GM19240 (cell line): ENCODE measurements around the gene RRBP1.

Source experiments
- DNase-seq: peaks from one replicate; pipeline ENCODE4 v3.0.0; 2011; ENCODE audit warnings: low spot score; ENCODE audit not compliant: insufficient read length

RRBP1 gene

DNA sequence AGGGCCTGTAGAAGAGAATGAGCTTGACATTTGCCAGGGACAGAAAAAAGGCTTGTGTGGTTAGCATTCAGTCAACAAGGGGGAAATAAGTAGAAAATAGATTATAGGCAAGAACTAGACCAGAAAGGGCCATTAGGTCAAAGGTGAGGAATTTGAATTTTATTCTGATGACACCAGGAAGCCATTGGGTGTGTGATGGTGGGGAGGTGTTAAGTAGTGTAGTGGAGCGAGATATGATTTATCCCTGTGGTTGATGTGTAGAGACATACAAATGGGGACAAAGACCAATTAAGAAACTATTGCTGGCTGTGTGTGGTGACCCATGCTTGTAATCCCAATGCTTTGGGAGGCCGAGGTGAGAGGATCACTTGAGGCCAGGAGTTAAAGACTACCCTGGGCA is 101.1 kb downstream of the RRBP1 start:
- no peak for DNase-seq

DNA sequence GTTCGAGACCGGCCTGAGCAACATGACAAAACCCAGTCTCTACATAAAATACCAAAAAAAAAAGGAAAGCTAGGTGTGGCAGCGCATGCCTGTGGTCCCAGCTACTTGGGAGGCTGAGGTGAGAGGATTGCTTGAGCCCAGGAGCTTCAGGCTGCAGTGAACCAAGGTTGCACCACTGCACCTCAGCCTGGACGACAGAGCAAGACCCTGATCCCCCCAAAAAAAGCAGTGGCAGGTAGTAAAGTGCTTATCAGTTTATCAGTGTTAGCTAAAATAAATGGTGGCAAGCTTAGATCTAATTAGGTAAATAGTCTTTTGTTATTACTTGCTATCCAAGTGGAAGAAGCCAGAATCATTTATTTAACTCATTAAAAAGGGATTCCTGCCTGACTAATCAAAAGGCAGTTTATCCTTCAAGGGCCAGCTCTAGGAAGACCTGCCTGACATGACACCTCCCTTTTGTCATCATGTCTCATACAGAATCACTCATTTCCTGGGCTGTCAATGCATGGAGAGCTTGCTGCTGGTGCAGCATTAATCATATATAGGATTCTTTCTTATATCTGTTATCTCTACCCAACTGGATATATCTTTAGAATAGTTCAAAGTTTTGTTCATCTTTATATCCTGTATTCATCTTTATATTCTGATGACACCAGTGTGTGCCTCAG is 102.5 kb downstream of the RRBP1 start:
- DNase-seq: no peak

DNA sequence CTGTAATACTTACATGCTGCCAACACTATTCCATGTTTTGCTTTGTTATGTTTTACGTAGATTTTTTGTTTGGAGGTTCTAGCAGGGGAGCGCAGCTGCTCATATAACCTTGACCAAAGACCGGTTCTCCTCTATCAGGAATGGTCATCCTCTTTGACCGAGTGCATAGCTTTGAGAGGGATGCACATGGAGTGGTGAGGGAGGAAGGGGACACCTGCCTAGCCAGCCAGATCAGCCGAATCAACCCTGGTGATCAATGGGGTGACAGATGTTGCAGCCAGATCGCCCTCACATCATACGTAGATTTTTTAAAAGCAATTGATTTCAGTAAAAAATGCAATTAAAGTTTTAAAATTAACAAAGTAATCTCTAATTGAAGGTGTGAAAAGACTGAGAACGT is 105.8 kb downstream of the RRBP1 start:
- no peak for DNase-seq

DNA sequence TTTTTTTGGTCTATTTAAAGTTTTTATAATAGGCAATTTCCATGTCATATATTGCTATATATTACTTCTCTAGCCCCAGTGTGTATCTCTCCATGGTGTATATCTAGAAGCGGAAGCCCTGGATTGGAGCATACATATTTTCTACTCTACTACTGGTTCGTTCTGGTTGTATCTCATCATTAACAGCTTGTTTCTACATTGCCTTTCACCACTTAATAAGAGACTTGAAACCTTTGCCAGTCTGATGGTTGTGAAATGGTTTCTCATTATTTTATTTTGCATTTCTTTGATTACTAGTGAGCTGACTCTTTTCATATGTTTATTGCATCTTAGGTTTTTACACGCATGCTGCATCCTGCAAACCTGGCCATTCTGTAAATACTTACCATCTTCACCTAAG is 108.6 kb downstream of the RRBP1 start:
- DNase-seq: no peak

DNA sequence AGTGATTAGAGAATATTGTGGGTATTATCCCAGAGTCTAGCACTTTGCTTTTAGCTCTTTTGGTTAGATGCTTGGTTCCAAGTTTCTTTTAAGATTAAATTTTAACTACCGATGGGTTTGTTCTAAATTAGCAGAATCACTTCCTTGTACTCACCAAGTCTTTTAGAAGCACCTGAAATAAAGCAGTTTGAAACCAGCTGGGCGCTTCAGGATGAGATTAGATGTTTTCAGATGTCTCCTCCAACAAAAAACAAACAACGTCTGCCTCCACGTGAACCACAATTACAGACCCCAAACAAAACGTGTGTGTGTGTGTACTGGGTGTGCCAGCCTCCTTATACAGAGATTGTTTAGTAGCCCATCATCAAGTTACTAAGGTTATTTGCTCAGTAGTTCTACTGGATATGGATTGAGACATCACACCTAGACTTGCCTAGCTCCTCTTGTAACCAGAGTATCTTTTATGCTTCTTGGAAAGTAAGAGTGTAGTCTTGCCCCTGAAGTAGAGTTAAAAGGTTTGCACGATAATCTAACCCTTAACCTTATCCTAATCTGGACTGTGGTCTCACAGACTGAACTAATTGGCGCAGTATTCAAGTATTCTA is 109.9 kb downstream of the RRBP1 start:
- DNase-seq: no peak

DNA sequence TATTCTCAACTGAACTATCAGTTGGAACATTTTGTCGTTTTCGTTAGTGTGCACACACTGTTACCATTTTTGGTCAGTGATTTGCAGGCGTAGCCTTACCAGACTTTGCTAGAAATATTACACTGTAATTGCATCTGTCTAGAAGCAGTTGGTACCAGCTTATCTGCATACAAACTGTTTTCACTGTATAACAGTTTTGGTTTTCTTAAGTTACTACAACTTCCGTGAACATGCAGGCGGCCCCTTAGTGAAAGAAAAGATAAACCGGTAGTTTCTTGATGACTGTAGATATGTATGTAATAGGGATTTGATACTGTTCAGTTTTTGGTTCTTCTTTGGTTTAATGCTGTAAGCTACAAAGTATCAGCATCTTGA is 110.9 kb downstream of the RRBP1 start:
- DNase-seq: no peak

DNA sequence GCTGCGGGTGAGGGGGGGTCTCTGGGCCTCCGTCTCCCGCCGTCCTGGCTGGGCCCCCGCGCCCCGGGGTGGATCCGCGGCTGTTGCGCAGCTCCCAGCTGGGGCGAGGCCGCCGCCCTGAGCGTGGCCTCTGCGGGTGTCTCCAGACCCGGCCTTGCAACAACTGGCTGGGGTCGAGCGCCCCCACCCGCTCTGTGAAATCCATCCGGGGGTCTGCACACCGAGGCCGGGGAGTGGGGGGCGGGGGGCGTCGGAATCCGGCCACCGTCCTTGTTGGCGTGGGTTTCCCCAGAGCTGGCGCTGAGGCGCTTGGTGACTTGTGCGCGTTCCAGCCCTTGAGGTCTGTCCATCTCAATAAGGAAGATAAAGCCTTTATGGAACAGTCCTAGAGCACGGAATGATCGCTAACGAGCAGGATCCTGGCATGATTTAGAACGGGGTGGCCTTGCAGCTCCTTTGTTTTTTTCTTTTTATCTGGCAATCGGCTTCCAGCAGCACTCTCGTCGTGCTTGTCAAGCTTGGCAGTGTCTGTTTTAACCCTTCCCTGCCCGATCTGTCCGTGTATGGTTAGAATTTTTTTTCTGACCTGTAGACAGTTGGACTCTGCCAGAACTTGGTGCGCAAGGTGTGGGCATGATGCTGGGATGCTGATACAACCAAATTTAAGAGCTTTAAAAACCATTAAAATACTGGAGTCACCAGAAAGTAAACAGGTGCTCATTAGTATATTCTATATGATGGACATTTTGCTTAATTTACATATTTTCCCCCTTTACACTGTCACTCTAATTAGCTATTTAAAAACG is 111.5 kb downstream of the RRBP1 start:
- no peak for DNase-seq

DNA sequence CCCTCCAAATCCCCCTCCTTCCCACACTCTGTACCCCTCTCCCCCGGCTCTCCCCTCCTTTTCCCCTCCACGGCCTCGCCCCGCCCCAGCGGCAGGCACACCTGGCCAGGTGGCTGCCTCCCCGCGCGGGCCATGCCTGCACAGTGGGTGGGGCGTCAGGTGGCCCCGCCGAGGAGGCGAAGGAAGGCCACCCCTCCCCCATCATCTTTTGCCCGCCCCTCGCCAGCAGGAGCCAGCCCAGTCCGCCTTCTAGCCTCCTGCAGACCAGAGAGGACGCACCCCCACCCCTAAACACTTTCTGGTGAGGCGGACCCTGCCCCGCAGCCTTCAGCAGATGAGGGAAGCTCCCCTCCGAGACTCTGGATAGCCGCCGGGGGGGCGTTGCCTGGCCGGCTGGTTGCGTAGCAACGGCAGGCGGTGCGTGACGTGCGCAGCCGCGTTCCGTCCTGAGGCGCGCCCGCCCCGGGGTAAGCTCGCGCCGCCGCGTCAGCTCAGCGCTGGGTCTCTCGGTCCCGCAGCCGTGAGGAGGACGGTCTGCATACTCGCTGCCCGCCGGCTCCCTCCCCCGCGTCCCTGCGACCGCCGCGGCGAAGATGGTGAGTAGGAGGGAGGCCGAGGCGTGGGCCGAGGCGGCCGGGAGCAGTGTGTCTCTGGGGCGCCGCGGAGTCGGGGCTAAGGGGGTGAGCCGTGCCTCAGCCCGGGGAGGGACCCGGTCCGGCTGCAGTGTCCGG is 112.3 kb downstream of the RRBP1 start, which contains the start of gene DSTN:
Gene DSTN, plus strand, starts transcription at position 460 of the 731 bp plus-strand sequence. Its CDS starts 134 bp downstream, at position 594.
- peak; percentile 69 for DNase-seq

DNA sequence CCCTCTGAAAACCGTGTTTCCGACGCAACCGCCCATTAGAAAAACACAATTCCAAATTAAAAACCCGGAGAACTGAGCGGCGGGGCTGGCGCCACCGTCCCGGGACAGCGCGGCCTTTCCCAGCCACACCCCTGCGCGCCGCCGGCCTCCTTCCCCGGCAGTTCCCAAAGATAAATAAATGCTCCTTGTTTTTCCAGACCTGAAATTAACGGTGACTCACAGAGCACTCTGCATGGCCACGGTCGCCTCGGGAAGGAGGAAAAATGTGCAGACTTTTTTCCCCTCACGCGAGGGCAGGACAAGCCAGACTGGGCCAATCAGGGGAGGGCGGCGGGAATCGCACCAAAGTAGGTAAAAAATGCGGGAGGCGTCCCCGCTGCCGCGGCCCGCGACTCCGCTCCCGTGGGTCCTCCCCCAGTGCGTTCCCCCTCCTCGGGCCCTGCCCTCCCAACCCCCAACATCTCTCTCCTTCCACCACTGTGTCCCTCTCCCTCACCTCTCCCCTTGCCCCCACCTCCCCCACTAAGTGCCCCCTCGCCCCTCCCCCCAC is 113.0 kb downstream of the RRBP1 start:
- no peak for DNase-seq

DNA sequence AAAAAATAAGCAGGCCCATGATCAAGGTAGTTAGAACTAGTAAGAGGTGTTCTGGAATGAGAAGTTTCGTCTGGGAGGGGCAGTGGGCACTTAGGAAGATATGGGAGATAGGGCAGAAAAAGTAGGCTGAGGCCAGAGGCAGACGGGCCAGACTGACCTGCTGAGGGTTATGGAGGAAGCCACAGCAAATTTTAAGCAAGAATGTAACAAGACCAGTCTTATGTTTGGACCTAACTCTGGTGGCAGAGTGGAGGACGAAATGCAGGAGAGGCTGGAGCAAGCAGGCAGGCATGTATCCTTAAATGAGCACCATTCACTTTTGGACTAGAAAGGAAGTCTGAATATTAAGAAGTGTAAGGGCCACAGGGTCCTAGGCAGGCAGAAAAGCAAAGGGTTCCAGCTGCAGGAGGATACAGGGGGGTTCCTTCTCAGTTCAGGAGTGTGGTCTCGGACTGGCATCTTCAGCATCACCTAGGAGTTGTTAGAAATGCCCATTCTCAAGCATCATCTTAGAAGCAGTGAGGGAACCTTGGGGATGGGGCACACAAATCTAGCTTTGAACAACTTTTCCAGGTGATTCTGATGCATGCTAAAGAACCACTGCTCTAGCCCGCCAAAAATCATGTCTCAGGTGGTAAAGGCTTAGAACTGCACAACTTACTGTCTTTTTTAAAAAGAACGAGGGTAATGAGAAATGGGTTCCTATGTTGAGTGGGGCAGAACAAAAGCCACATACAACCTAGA is 113.8 kb downstream of the RRBP1 start:
- no peak for DNase-seq

DNA sequence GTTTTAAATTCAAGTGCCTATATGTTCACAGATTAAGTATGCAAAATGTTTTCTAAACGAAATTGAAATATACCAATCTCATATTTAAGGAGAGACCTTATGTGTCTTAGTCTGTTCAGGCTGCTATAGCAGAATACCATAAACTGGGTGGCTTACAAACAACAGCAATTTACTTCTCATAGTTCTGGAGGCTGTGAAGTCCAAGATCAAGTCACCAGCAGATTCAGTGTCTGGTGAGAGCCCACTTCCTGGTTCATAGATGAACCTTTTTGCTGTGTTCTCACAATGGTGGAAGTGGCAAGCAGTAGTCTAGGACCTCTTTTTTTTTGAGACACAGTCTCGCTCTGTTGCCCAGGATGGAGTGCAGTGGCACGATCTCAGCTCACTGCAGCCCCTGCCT is 115.7 kb downstream of the RRBP1 start:
- DNase-seq: no peak

DNA sequence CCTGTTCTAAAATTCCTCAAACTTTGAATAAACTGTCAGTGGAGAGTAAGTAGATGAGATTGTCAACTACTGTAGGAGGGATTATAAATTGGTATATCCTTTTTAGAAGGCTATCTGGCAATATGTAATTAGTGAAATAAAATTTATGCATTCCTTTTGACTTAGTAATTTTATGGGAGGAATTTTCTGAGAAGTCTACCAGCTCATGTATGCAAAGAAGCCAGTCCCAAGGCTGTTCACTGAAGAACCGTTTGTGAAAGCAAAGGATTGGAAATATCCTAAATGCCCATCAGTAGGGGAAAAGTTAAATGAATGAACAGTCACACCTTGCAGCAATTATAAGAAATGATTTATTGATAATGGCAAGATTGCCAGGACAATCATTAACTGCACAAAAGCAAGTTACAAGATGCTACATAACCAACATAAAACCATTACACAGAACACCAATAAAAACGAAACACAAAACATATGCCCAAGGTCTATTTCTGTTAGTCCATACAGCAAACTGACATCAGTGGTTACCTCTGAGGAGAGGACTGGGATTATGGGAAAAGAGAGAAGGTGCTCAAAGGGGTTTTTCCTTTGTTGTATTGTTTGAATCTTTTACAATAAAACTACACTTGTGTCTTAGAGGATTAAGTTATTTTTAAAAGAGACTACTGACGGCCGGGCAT is 116.7 kb downstream of the RRBP1 start:
- DNase-seq: no peak
